ENCODE results near the gene OSBP2. TPM values are rescaled to one million over a fixed set of nuclear protein-coding genes. Genes with fewer than 3 reads are reported as not detected.

The OSBP2 gene
- total and polyA plus RNA-seq, 2 of the 13 experiments (the other 11 are each of a cell fraction or from before 2014, with no cell fraction given) = 5.0 to 7.7 TPM

DNA sequence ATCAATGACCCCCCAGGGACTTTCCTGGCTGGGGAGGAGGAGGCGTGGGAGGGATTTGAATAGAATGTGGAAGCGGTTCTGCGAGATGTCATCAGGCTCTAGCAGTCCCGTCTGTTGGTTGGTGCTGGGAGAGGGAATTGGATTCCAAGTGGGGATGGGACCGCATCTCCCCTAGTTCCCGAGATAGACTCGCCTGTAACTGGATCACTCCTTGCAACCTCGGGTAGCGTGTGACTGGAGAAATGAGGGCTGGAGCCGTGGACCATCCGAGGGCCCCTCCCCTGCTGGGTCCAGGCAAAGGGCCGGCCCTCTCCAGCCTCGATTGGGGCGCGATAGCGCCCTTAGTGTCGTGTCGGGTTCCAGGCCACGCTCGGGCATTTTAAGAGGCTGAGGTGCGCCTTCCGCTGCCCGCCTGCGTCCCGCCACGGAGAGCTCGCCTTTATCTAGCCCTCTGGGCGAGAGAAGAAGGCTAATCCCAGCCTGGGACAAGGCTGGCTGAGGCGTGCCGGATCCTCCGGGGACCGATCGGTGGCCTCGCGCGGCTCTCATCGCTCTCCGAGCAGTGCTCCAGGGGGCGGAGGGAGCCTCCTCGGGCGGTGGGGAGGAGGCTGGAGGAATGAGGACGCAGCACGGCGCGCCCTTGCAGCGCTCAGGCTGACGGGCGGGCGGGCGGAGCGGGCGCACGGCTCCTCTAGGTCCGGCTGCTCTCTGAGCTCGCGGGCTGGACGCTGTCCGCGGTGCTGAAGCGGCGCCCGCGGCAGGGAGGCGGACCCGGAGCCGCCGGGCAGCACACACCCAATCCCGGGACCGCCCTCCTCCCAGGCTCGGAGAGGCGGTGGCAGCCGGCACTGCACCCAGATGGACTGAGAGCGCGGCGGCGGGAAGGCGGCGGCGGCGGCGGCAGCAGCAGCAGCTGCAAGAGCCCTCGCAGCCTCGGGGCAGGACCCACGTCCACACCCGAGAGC lies 107.8 kb downstream of the OSBP2 start (continued):
- TF ChIP-seq, protein P1, sequence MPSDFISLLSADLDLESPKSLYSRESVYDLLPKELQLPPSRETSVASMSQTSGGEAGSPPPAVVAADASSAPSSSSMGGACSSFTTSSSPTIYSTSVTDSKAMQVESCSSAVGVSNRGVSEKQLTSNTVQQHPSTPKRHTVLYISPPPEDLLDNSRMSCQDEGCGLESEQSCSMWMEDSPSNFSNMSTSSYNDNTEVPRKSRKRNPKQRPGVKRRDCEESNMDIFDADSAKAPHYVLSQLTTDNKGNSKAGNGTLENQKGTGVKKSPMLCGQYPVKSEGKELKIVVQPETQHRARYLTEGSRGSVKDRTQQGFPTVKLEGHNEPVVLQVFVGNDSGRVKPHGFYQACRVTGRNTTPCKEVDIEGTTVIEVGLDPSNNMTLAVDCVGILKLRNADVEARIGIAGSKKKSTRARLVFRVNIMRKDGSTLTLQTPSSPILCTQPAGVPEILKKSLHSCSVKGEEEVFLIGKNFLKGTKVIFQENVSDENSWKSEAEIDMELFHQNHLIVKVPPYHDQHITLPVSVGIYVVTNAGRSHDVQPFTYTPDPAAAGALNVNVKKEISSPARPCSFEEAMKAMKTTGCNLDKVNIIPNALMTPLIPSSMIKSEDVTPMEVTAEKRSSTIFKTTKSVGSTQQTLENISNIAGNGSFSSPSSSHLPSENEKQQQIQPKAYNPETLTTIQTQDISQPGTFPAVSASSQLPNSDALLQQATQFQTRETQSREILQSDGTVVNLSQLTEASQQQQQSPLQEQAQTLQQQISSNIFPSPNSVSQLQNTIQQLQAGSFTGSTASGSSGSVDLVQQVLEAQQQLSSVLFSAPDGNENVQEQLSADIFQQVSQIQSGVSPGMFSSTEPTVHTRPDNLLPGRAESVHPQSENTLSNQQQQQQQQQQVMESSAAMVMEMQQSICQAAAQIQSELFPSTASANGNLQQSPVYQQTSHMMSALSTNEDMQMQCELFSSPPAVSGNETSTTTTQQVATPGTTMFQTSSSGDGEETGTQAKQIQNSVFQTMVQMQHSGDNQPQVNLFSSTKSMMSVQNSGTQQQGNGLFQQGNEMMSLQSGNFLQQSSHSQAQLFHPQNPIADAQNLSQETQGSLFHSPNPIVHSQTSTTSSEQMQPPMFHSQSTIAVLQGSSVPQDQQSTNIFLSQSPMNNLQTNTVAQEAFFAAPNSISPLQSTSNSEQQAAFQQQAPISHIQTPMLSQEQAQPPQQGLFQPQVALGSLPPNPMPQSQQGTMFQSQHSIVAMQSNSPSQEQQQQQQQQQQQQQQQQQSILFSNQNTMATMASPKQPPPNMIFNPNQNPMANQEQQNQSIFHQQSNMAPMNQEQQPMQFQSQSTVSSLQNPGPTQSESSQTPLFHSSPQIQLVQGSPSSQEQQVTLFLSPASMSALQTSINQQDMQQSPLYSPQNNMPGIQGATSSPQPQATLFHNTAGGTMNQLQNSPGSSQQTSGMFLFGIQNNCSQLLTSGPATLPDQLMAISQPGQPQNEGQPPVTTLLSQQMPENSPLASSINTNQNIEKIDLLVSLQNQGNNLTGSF (CRISPR knock-in tag; IDR thresholded peaks at IDR 0.05) = peak; percentile 99
- TF ChIP-seq SRSF1 (optimal IDR thresholded peaks at IDR 0.05; ENCODE audit: low read depth, low read length) = peak; percentile 49
- TF ChIP-seq, protein P2, sequence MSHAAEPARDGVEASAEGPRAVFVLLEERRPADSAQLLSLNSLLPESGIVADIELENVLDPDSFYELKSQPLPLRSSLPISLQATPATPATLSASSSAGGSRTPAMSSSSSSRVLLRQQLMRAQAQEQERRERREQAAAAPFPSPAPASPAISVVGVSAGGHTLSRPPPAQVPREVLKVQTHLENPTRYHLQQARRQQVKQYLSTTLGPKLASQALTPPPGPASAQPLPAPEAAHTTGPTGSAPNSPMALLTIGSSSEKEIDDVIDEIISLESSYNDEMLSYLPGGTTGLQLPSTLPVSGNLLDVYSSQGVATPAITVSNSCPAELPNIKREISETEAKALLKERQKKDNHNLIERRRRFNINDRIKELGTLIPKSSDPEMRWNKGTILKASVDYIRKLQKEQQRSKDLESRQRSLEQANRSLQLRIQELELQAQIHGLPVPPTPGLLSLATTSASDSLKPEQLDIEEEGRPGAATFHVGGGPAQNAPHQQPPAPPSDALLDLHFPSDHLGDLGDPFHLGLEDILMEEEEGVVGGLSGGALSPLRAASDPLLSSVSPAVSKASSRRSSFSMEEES (CRISPR knock-in tag; IDR thresholded peaks at IDR 0.05) = peak; percentile 91
- TF ChIP-seq ZNF780A (CRISPR knock-in tag; IDR thresholded peaks at IDR 0.05) = peak; percentile 95
- peak; percentile 80 for TF ChIP-seq ESRRA (CRISPR knock-in tag; IDR thresholded peaks at IDR 0.05; ENCODE audit: low read depth)
- TF ChIP-seq IRF2 (CRISPR knock-in tag; IDR thresholded peaks at IDR 0.05) = peak; percentile 94; the same call in 1 of the 2 replicates
- TF ChIP-seq SALL2 (CRISPR knock-in tag; IDR thresholded peaks at IDR 0.05) = peak; percentile 99
- TF ChIP-seq, protein P3, sequence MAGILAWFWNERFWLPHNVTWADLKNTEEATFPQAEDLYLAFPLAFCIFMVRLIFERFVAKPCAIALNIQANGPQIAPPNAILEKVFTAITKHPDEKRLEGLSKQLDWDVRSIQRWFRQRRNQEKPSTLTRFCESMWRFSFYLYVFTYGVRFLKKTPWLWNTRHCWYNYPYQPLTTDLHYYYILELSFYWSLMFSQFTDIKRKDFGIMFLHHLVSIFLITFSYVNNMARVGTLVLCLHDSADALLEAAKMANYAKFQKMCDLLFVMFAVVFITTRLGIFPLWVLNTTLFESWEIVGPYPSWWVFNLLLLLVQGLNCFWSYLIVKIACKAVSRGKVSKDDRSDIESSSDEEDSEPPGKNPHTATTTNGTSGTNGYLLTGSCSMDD (CRISPR knock-in tag; IDR thresholded peaks at IDR 0.05) = peak; percentile 94
- TF ChIP-seq ZNF207 (IDR thresholded peaks at IDR 0.05; ENCODE audit: borderline replicate concordance) = no peak
- TF ChIP-seq ZNF761 (CRISPR knock-in tag; conservative IDR thresholded peaks at IDR 0.05) = peak; percentile 95
- no peak for TF ChIP-seq RBFOX2 (IDR thresholded peaks at IDR 0.05; ENCODE audit: low read depth, low read length)
- peak; percentile 80 for TF ChIP-seq JUND (CRISPR knock-in tag; IDR thresholded peaks at IDR 0.05)
- no peak for TF ChIP-seq MAFK (conservative IDR thresholded peaks at IDR 0.05 in 1 of 2, IDR thresholded peaks at IDR 0.05 in 1 of 2; ENCODE audit: low read length in 2 of 2)
- peak; percentile 98 for TF ChIP-seq NFKBIZ (CRISPR knock-in tag; IDR thresholded peaks at IDR 0.05)
- TF ChIP-seq IRX3 (CRISPR knock-in tag; IDR thresholded peaks at IDR 0.05; ENCODE audit: borderline replicate concordance, low read depth) = peak; percentile 99
- no peak for TF ChIP-seq HNRNPK (IDR thresholded peaks at IDR 0.05; ENCODE audit: low read depth, low read length, poor library complexity, severe bottlenecking)
- peak; percentile 53; the same call in 1 of the 2 replicates for TF ChIP-seq POGZ (CRISPR knock-in tag; IDR thresholded peaks at IDR 0.05)
- peak; percentile 73 for TF ChIP-seq SIX4 (CRISPR knock-in tag; IDR thresholded peaks at IDR 0.05)
- peak; percentile 98 for TF ChIP-seq DNMT1 (CRISPR knock-in tag; IDR thresholded peaks at IDR 0.05)
- peak; percentile 88 for TF ChIP-seq ZBTB7A (CRISPR knock-in tag; IDR thresholded peaks at IDR 0.05)
- TF ChIP-seq MTA1 (CRISPR knock-in tag; IDR thresholded peaks at IDR 0.05; ENCODE audit: borderline replicate concordance) = 0 out of 2 replicates have a peak, but pooled peaks have one; percentile 32
- TF ChIP-seq ZNF652 (CRISPR knock-in tag; IDR thresholded peaks at IDR 0.05; ENCODE audit: borderline replicate concordance, low read depth) = no peak
